Right lobe of liver (tissue), 6 donors: Measurements from ENCODE around the gene CDKAL1. TPM values are rescaled to one million over a fixed set of nuclear protein-coding genes. Genes with fewer than 3 reads are reported as not detected.
A peak's percentile ranks its signal among the peaks of the same experiment; 100 is the strongest.

Experiments
- ATAC-seq, 4 donors: fragments of 200-7000 bp; cut with Tn5 transposase; one replicate each; pipeline ENCODE4 v1.9.1; 2020; ENCODE audit warnings: mild to moderate bottlenecking in 4 of 4, moderate library complexity in 4 of 4
- DNase-seq, 3 donors: peaks; one replicate each; pipeline ENCODE4 v3.0.0-alpha.2; 2020
- H3K27ac ChIP-seq, 3 donors: fragments of 200-600 bp; one replicate each; pipeline ENCODE4 v1.8.0; 2022
- H3K27me3 ChIP-seq, 2 donors: fragments of 200-600 bp; one replicate each; pipeline ENCODE4 v1.8.0; 2022
- H3K36me3 ChIP-seq, 4 donors: fragments of 200-600 bp; sonication (generic) in 1 of 4; one replicate each; pipeline versions ENCODE4 v1.5.1 to v1.8.0; 2017 to 2022; ENCODE audit warnings: control low read depth in 1 of 4
- H3K4me1 ChIP-seq, 4 donors: fragments of 200-600 bp; sonication (generic) in 1 of 4; one replicate each; pipeline versions ENCODE4 v1.5.1 to v1.8.0; 2017 to 2022; ENCODE audit warnings: control low read depth in 1 of 4
- H3K4me3 ChIP-seq, 3 donors: fragments of 200-600 bp; one replicate each; pipeline ENCODE4 v1.8.0; 2022
- H3K9me3 ChIP-seq, 4 donors: fragments of 200-600 bp; sonication (generic) in 1 of 4; one replicate each; pipeline versions ENCODE4 v1.5.1 to v1.8.0; 2017 to 2022; ENCODE audit warnings: control low read depth in 1 of 4
- POLR2A ChIP-seq: fragments of 450-650 bp; IDR thresholded peaks from one replicate; pipeline ENCODE4 v1.6.1; 2017; ENCODE audit warnings: antibody characterized with exemption, mild to moderate bottlenecking
- WGBS: methylation state at CpG from one replicate; pipeline ENCODE4 v1.1.6; 2018; ENCODE audit warnings: low coverage, low lambda C conversion rate; ENCODE audit not compliant: insufficient coverage; ENCODE audit errors: missing lambda C conversion rate; 5-methylcytosine and 5-hydroxymethylcytosine counted together
- intact Hi-C, 2 donors: fragments of 100-400 bp; cut with DNase I; formaldehyde crosslinking; loops; one replicate each; pipeline versions ENCODE4 v1.11.2 to v1.14.1; 2022
- total RNA-seq, 6 experiments: library from RNA; depleted of rRNA in 2 of 6; stranded (reverse); fragments of >200 nt in 2 of 6; fragmentation: NEBNext Ultra II Directional in 3 of 6; extraction: Animal tissue kit (Norgen Biotek cat#: 25700) in 3 of 6; gene quantifications; one replicate each; pipeline versions ENCODE4 v1.1.0 to v1.2.4, GENCODE V29; 2016 to 2023
- TF ChIP-seq, protein P1 (sequence below), 4 donors: fragments of 200-600 bp in 3 of 4; fragments of 450-650 bp in 1 of 4; IDR thresholded peaks; one replicate each; pipeline versions ENCODE4 v1.5.1 to v1.8.0; 2016 to 2022; ENCODE audit warnings: antibody characterized with exemption in 4 of 4, mild to moderate bottlenecking in 2 of 4
- donor health status: DM: no; HTN: yes; CAD: no.
- donor health status: DM: no; HTN: no; CAD: no.
- donor health status: DM: no; HTN: no; CAD: no.
- donor health status: DM: no; HTN: yes; CAD: no.
- donor health status: DM: no; HTN: yes; CAD: no.

Gene CDKAL1
- total RNA-seq, 6 experiments from 2014 or later: 4.5 to 7.0 (median 6.2) TPM

DNA sequence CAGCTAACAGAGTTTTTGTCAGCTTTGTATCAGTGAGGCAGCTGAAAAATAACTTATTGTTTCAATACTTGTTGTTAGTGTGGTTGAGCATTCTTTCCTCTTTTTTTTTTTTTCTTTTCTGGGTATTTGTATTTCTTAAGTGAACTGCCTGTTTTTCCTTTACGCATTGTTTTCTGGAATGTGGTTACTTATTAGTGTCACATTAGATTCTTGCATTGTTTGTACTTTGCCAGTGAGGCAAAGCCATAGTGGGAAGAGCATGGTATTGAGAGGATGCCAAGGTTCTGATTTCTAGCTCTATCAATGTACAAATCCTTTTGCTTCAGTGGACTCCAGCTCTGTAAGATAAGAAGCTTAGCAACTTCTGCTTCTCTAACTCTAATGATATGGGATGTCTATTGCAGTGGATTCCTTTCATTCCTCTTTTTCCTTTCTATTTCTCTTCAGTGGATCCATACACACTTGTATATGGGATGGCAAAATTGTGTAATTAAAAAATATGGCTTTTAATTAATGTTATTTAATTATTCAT lies 3.9 kb downstream of the CDKAL1 start:
- peaks cover 0 to 15% (median 5%) of the 10 kb centered on the region in 4 donors for H3K4me1 ChIP-seq
- DNase-seq (no peak), ATAC-seq (no peak)
- TF ChIP-seq POLR2A: no peak
- TF ChIP-seq, protein P1, sequence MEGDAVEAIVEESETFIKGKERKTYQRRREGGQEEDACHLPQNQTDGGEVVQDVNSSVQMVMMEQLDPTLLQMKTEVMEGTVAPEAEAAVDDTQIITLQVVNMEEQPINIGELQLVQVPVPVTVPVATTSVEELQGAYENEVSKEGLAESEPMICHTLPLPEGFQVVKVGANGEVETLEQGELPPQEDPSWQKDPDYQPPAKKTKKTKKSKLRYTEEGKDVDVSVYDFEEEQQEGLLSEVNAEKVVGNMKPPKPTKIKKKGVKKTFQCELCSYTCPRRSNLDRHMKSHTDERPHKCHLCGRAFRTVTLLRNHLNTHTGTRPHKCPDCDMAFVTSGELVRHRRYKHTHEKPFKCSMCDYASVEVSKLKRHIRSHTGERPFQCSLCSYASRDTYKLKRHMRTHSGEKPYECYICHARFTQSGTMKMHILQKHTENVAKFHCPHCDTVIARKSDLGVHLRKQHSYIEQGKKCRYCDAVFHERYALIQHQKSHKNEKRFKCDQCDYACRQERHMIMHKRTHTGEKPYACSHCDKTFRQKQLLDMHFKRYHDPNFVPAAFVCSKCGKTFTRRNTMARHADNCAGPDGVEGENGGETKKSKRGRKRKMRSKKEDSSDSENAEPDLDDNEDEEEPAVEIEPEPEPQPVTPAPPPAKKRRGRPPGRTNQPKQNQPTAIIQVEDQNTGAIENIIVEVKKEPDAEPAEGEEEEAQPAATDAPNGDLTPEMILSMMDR (IDR thresholded peaks at IDR 0.05): no peak
- H3K27ac ChIP-seq: no peak overlapping the region
- intact Hi-C loops: loop anchor here in 1 of 2 donors (10.0 kb wide), 1 partner anchor 243 kb away; no protein-coding TSS in a partner anchor
- H3K4me3 ChIP-seq: no peak overlapping the region
- H3K9me3 ChIP-seq: no peaks in the 10 kb centered on the region
- 0% methylated on average over 1 of the region's 1 CpG for WGBS
- H3K27me3 ChIP-seq: no peaks in the 10 kb centered on the region
- H3K36me3 ChIP-seq: no peaks in the 10 kb centered on the region

DNA sequence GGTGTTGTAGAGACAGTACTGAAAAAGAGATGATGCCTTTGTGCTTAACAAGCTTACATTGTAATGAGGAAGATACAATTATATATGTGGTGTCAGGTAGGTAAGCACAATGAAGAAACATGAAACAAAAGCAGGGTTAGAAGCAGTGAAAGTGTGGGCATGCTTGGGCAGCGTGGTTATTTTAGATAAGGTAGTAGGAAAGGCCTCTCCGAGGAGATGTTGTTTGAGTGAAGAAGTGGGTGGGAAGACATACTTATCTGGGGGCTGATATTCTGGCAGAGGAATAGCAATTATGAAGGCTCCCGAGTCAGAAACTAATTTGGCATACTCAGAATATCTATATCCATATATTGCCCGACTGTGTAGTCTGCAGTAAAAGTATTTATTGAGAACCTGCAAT lies 4.7 kb downstream of the CDKAL1 start:
- 59% methylated on average over 3 of the region's 4 CpGs for WGBS
- DNase-seq: no peak
- intact Hi-C loops: loop anchor here in 1 of 2 donors (10.0 kb wide), 1 partner anchor 244 kb away; no protein-coding TSS in a partner anchor

DNA sequence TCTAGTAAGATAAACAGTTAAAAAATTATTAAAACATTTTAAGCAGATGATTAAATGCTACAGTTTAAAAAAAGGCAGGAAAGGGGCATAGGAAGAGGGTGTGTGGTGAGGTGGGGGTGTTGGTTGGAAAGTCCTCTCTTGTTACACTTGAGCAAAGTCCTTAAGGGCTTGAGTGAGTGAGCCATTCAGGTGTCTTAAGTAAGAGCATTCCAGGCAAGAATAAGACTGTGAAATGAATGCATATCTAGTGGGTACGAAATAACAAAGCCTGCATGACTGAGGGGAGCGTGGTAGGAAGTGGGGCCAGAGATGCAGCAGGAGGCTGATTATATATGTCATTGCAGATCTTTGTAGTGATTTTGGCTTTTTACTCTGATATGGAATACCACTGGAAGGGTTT lies 5.1 kb downstream of the CDKAL1 start:
- Histone ChIP-seq H3K36me3 (no peaks in the 10 kb centered on the region), H3K9me3 (no peaks in the 10 kb centered on the region), H3K27me3 (no peaks in the 10 kb centered on the region), H3K27ac (no peak overlapping the region), H3K4me1 (peaks cover 0 to 15% (median 6%) of the 10 kb centered on the region in 4 donors), H3K4me3 (no peak overlapping the region)
- WGBS: 84% methylated on average over 2 of the region's 2 CpGs
- no peak for TF ChIP-seq POLR2A
- TF ChIP-seq, protein P1 (IDR thresholded peaks at IDR 0.05): no peak
- no peak for DNase-seq
- ATAC-seq: no peak
- intact Hi-C loops: loop anchor here in 1 of 2 donors (10.0 kb wide), 1 partner anchor 245 kb away; no protein-coding TSS in a partner anchor

More for the DNA sequence above, 4.7 kb downstream of the CDKAL1 start:
- Histone ChIP-seq H3K4me3 (no peak overlapping the region), H3K4me1 (peaks cover 0 to 15% (median 6%) of the 10 kb centered on the region in 4 donors), H3K27ac (no peak overlapping the region), H3K9me3 (no peaks in the 10 kb centered on the region), H3K27me3 (no peaks in the 10 kb centered on the region), H3K36me3 (no peaks in the 10 kb centered on the region)
- no peak for TF ChIP-seq POLR2A
- TF ChIP-seq, protein P1 (IDR thresholded peaks at IDR 0.05): no peak
- ATAC-seq: no peak

DNA sequence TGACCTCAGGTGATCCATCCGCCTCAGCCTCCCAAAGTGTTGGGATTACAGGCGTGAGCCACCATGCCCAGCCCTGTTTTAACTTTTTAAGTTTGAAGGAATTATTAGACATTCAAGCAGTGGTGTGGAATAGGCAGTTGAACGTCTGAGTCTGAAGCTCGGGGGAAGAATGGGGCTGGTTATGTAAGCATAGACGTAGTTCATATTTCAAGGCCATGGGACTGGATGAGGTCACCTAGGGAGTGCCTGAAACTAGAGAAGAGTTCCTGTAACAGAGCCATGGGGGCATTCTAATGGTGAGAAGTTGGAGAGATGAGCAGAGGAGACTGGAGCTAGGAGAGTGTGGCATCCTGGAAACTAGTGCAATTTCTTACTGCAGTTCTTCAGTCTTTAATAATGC lies 6.4 kb downstream of the CDKAL1 start:
- Histone ChIP-seq H3K4me3 (no peak overlapping the region), H3K36me3 (peaks cover 0 to 2% (median 0%) of the 10 kb centered on the region in 4 donors), H3K9me3 (no peaks in the 10 kb centered on the region), H3K27me3 (no peaks in the 10 kb centered on the region), H3K4me1 (peaks cover 0 to 8% (median 3%) of the 10 kb centered on the region in 4 donors), H3K27ac (no peak overlapping the region)
- DNase-seq (no peak), ATAC-seq (peak in 1 of 4 donors; percentile 28)
- intact Hi-C loops: no loop called here
- 72% methylated on average over 5 of the region's 5 CpGs for WGBS
- TF ChIP-seq POLR2A: no peak
- TF ChIP-seq, protein P1 (IDR thresholded peaks at IDR 0.05): no peak
